ENCODE measurements around the gene SLC4A4.

The SLC4A4 gene

DNA sequence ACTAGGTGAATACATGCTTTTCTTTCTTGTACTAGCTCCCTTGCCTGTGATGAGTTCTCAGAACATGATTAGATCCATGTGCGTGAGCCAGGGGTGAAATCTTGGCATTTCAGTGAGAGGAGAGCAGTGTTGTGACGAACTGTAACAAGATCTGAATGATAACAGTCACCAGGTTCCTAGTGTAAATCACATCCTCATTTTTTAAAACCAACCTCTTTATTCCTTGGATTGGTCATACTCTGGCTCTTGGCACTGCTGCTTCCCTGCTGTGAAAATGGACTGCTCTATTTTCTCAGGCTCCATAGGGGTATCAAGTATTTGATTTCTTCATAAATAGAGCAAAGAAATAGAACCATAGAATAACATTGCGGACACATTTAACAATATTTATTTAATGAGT lies 206.3 kb downstream of the SLC4A4 start:
- Histone ChIP-seq H3K27me3 (ENCODE audit: insufficient read depth, low read depth) (no peaks in the 10 kb centered on the region), H3K9ac (no peak overlapping the region)

DNA sequence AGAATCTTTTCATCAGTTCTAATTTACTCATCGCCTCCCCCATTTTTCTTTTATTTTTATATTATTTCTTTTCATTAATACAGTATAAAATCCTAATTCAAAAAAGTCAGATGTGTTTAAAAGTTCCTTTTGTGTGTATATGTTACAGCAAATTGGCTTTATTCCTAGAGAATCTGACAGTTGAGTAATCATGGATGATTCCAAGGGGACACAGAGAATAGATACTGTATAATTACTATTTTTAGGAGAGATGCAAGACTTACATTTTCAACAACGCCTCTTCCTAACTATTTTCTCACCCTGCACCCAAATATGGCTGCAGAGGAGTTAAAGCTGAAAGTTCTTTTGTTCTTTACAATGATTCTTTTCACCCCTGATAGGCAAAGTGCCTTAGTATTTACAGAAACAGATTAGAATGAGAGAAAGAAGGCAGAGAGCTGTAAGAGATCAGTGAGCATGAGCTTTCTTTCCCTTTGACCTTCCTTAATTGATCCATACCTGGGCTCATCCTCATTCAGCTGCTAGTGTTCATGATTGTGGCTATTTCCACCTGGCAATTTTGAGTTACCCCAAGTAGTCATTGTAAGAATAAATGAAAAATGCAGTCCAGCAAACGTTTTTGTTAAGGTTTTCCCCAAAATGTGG lies 210.8 kb downstream of the SLC4A4 start:
- H3K36me3 ChIP-seq (ENCODE audit: insufficient read depth): no peaks in the 10 kb centered on the region
- no peak overlapping the region for H3K27ac ChIP-seq
- no peak overlapping the region for H3K4me2 ChIP-seq
- H4K20me1 ChIP-seq (ENCODE audit: insufficient read depth): no peaks in the 10 kb centered on the region
- no peak overlapping the region for H2AFZ ChIP-seq (ENCODE audit: low read depth)
- H3K4me1 ChIP-seq (ENCODE audit: low read depth, poor library complexity, severe bottlenecking): no peaks in the 10 kb centered on the region
- no peak overlapping the region for H3K9ac ChIP-seq
- H3K27me3 ChIP-seq (ENCODE audit: insufficient read depth, low read depth): no peaks in the 10 kb centered on the region
- TF ChIP-seq, protein P1, sequence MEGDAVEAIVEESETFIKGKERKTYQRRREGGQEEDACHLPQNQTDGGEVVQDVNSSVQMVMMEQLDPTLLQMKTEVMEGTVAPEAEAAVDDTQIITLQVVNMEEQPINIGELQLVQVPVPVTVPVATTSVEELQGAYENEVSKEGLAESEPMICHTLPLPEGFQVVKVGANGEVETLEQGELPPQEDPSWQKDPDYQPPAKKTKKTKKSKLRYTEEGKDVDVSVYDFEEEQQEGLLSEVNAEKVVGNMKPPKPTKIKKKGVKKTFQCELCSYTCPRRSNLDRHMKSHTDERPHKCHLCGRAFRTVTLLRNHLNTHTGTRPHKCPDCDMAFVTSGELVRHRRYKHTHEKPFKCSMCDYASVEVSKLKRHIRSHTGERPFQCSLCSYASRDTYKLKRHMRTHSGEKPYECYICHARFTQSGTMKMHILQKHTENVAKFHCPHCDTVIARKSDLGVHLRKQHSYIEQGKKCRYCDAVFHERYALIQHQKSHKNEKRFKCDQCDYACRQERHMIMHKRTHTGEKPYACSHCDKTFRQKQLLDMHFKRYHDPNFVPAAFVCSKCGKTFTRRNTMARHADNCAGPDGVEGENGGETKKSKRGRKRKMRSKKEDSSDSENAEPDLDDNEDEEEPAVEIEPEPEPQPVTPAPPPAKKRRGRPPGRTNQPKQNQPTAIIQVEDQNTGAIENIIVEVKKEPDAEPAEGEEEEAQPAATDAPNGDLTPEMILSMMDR (conservative IDR thresholded peaks at IDR 0.05; ENCODE audit: low read depth, low read length): no peak
- H3K79me2 ChIP-seq (ENCODE audit: insufficient read depth, low read depth): no peaks in the 10 kb centered on the region
- H3K4me3 ChIP-seq (IDR thresholded peaks at IDR 0.05; ENCODE audit: insufficient read depth, low read depth, low read length): no peak overlapping the region

More for the DNA sequence above, 206.3 kb downstream of the SLC4A4 start:
- H3K79me2 ChIP-seq (ENCODE audit: insufficient read depth, low read depth): no peaks in the 10 kb centered on the region
- no peak overlapping the region for H2AFZ ChIP-seq (ENCODE audit: low read depth)
- H4K20me1 ChIP-seq (ENCODE audit: insufficient read depth): no peaks in the 10 kb centered on the region
- no peak overlapping the region for H3K27ac ChIP-seq
- peaks cover 4% of the 10 kb centered on the region for H3K4me1 ChIP-seq (ENCODE audit: low read depth, poor library complexity, severe bottlenecking)
- H3K4me2 ChIP-seq: no peak overlapping the region
- H3K36me3 ChIP-seq (ENCODE audit: insufficient read depth): no peaks in the 10 kb centered on the region
- TF ChIP-seq, protein P1 (conservative IDR thresholded peaks at IDR 0.05; ENCODE audit: low read depth, low read length): no peak
- no peak overlapping the region for H3K4me3 ChIP-seq (IDR thresholded peaks at IDR 0.05; ENCODE audit: insufficient read depth, low read depth, low read length)

DNA sequence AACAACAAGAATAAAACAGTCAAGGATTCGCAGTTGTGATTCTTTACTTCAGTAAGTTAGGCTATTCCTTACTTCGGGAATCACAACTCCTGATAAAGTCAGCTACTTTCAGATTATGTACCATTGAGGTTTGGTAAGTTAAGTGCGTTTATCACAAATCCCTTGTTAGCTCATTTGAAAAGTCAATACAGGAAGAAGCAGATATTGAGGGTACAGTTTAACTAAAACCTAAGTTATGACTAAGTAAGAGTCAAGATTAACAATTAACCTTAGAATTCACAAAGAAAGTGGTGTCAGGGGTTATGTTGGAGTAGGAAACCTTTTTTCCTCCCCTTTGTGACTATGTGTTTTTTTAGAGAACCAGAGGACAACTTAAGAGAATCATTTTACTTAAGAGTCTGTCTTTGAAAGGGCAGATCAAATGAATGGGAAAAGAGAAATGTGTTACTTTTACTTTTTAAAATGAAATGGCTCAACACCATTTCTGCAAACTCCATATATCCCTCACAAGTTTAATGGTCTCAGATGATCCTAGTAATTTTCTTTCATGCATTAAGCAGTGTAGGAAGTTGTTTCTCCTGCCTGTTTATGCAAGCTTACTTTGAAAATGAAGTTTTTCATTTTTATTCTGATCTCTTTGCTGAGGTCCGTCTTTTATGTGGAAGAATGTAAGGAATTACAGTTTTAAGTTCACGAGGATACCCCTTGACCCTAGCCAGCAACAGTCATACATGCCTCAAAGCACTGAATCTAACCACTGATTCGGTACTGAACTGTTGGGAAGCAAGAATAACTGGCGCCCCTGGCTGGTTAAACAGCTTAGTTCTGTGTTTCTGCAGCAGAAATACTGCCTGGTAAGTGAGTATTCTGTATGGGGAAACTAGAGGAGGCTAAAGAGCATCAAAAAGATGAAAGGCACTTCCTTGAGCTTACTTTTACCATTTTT lies 211.7 kb downstream of the SLC4A4 start:
- TF ChIP-seq, protein P1 (conservative IDR thresholded peaks at IDR 0.05; ENCODE audit: low read depth, low read length): no peak
- no peak overlapping the region for H3K9ac ChIP-seq
- no peak overlapping the region for H3K27ac ChIP-seq
- H3K4me2 ChIP-seq: no peak overlapping the region
- no peaks in the 10 kb centered on the region for H3K36me3 ChIP-seq (ENCODE audit: insufficient read depth)
- no peak overlapping the region for H3K4me3 ChIP-seq (IDR thresholded peaks at IDR 0.05; ENCODE audit: insufficient read depth, low read depth, low read length)
- H3K4me1 ChIP-seq (ENCODE audit: low read depth, poor library complexity, severe bottlenecking): no peaks in the 10 kb centered on the region
- no peaks in the 10 kb centered on the region for H3K79me2 ChIP-seq (ENCODE audit: insufficient read depth, low read depth)
- no peak overlapping the region for H2AFZ ChIP-seq (ENCODE audit: low read depth)
- H4K20me1 ChIP-seq (ENCODE audit: insufficient read depth): no peaks in the 10 kb centered on the region
- H3K27me3 ChIP-seq (ENCODE audit: insufficient read depth, low read depth): no peaks in the 10 kb centered on the region

DNA sequence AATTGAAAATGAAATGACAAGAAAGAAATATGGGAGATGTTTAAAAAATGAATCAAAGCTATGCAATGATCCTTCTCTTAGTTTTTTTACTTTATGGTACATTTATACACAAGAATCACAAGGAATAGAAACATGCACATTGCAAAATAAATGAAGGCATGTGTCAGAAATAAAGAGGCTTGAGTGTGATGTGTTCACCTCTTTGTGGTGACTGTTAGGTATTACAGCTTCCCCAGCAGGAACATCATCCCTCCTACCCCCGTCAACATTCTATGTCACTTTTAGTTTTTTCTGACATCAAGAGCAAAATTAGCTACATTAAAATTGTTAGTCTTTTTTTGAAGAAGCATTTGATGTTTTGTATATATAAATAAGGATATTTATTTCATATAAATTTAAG lies 214.8 kb downstream of the SLC4A4 start:
- H3K4me2 ChIP-seq: no peak overlapping the region
- H3K9ac ChIP-seq: no peak overlapping the region
- no peak overlapping the region for H3K4me3 ChIP-seq (IDR thresholded peaks at IDR 0.05; ENCODE audit: insufficient read depth, low read depth, low read length)
- H2AFZ ChIP-seq (ENCODE audit: low read depth): no peak overlapping the region
- no peaks in the 10 kb centered on the region for H3K4me1 ChIP-seq (ENCODE audit: low read depth, poor library complexity, severe bottlenecking)
- H3K27me3 ChIP-seq (ENCODE audit: insufficient read depth, low read depth): no peaks in the 10 kb centered on the region
- TF ChIP-seq, protein P1 (conservative IDR thresholded peaks at IDR 0.05; ENCODE audit: low read depth, low read length): peak; percentile 56
- no peak overlapping the region for H3K27ac ChIP-seq
- no peaks in the 10 kb centered on the region for H3K36me3 ChIP-seq (ENCODE audit: insufficient read depth)
- H4K20me1 ChIP-seq (ENCODE audit: insufficient read depth): no peaks in the 10 kb centered on the region
- H3K79me2 ChIP-seq (ENCODE audit: insufficient read depth, low read depth): no peaks in the 10 kb centered on the region

Measured in KMS-11 (cell line).